NCI-H510A treated with DMSO at 0.1 percent for 48 hours (cell line): ENCODE measurements around the gene GAK.
"Not testable (repeated sequence)": the region's sequence is repeated elsewhere in the genome, so short reads cannot be mapped to it uniquely, and the experiment has no call there.

Experiments used
- DNase-seq: peaks from one replicate; lab custom pipeline; 2025; lab: John Stamatoyannopoulos, UW

The GAK gene

GRCh38 chr4:952881-953573 lies 20.9 kb upstream of the GAK start:
- DNase-seq, result no peak

- no peak for DNase-seq
Measured at GRCh38 chr4:951594-952468, 19.7 kb upstream of the GAK start.

- no peak for DNase-seq
Measured at GRCh38 chr4:951186-951585, 19.1 kb upstream of the GAK start.

GRCh38 chr4:950136-951020 lies 18.3 kb upstream of the GAK start:
- no peak for DNase-seq

GRCh38 chr4:949656-950055 lies 17.5 kb upstream of the GAK start:
- DNase-seq, result no peak

- no peak for DNase-seq
Measured at GRCh38 chr4:948936-949300, 16.8 kb upstream of the GAK start.

- DNase-seq, result no peak
Measured at GRCh38 chr4:948101-948935, 16.2 kb upstream of the GAK start.

- no peak for DNase-seq
Measured at GRCh38 chr4:947491-947971, 15.4 kb upstream of the GAK start.

GRCh38 chr4:946517-947471 lies 14.7 kb upstream of the GAK start:
- no peak for DNase-seq

GRCh38 chr4:946103-946450 lies 14.0 kb upstream of the GAK start:
- no peak for DNase-seq

- DNase-seq, result no peak
Measured at GRCh38 chr4:945274-946102, 13.4 kb upstream of the GAK start.

- DNase-seq, result not testable (repeated sequence)
Measured at GRCh38 chr4:939508-939907, 7.4 kb upstream of the GAK start.

- DNase-seq, result no peak
Measured at GRCh38 chr4:932713-933070, 576 bp upstream of the GAK start.

- DNase-seq, result no peak
Measured at GRCh38 chr4:931194-931959, 739 bp downstream of the GAK start.

- DNase-seq, result peak; percentile 1
Measured at GRCh38 chr4:930827-931193, 1.3 kb downstream of the GAK start.

- DNase-seq, result no peak
Measured at GRCh38 chr4:930028-930551, 2.0 kb downstream of the GAK start.

- DNase-seq, result no peak
Measured at GRCh38 chr4:929096-929765, 2.9 kb downstream of the GAK start.

- DNase-seq, result not testable (repeated sequence)
Measured at GRCh38 chr4:927566-927965, 4.5 kb downstream of the GAK start.
